GM18526 (cell line): Measurements from ENCODE around the gene CRX.

Source experiments
- POLR2A ChIP-seq: IDR thresholded peaks from 3 replicates; pipeline ENCODE4 v1.6.1; 2011; ENCODE audit not compliant: insufficient read length; ENCODE audit errors: extremely low read depth

The CRX gene

DNA sequence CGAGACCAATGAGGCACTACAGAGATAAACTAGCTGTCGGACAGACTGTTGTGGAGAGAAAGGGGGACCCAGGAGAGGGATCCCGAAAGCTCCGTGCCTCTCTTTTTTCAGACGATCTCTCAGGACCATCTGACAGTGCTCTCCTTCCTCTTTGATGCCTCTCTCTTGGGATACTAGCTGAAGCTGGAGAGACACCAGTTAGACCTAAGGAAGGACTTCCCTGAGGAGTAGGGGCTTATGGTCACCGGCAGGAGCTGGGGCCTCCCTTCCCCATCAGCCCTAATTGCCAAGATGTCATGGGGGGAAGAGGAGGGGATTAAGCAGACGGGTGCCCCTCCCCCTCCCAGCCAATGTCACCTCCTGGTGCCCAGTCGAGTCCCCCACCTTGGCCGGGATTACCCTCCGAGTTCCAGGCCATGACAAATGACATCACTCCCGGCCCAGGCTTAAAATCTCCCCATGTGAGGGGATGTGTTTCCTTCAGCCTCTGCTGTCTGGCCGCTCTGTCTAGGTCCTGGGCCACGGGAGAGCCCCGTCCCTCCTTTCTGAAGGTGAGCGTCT lies at the start of gene CRX:
Gene CRX, plus strand, starts transcription at position 478 of the 561 bp plus-strand sequence. CDS start 12,507 bp downstream, outside the sequence.
- no peak for TF ChIP-seq POLR2A

DNA sequence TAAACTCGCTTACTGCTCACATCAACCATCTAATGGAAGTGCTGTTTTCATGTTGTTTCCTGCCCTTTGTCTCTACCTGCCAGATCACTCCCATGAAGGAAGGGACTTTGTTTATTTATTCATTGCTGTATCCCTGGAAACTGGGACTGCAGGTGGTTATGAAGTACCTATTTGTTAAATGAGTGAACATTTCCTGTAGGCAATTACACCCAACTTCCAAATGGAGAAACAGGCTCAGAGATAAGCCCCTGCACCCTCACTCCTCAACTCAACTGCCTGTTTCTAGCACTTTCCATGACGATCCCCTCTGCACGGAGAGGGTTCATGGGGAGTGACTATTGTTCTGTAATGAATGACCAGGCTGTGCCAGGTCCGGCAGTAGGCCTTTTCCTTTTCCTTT lies 45.2 kb upstream of the CRX start:
- TF ChIP-seq POLR2A, result no peak

DNA sequence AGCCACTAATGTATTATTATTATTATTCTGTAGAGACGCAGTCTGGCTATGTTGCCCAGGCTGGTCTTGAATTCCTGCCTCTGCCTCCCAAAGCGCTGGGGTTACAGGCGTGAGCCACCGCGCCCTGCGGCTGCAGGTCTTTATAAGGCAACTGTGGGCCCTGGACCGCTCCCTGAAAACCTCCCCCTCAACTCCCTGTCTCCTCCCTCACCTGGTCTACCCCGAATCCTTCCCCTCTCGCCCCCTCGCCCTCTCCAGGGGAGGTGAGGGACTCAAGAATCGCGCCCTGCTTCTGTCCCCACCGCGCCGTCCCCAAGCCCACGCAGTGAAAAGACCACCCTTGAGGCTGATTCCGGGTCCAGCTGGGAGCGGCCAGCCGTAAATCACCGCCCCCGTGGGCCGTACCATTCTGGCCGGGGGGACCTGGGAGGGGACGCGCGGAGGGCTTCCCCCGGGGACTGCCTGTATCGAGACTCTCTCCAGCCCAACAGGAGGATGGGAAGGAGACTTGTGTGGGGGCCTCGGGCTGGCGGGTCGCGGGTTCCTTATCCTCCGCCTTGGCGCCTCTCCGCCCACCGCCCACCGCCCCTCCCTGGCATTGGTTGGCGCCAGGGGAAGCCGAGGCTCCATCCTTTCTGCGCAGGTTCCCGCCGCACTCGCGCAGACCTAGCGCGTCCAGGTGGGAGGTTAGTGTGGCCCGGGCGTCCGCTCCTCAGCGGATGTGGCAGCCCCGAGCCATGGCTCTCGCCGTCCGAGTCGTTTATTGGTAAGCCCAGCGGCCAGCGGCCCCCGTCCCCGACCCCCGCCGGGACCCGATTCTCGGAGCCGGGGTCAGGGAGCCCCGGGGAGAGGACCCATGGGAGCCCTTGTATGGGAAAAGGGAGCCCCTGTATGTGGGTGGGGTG lies 43.4 kb upstream of the CRX start, which contains the start of gene SELENOW:
Gene SELENOW, plus strand, starts transcription at position 655 of the 905 bp plus-strand sequence. Its CDS starts 83 bp downstream, at position 738.
- TF ChIP-seq POLR2A, result peak; percentile 97

DNA sequence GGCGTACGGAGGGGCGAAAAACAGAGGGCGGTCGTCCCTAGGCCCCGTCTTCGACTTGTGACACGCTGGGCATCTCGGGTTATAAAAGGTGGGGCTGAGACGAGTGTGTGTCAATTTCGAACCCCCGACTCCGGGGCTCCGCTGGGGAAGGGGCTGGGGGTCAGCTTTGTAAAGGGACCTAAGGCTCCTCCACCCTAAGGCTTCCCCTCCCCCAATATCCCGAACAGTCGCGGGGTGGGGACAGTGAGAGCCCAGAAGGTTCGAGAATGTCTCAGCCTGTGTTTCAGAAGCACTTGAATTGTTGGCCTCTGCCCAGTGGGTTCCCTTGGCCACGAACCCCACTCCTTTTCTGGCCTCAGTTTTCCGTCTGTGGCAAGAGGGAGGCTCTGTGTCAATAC lies 42.8 kb upstream of the CRX start:
- no peak for TF ChIP-seq POLR2A

DNA sequence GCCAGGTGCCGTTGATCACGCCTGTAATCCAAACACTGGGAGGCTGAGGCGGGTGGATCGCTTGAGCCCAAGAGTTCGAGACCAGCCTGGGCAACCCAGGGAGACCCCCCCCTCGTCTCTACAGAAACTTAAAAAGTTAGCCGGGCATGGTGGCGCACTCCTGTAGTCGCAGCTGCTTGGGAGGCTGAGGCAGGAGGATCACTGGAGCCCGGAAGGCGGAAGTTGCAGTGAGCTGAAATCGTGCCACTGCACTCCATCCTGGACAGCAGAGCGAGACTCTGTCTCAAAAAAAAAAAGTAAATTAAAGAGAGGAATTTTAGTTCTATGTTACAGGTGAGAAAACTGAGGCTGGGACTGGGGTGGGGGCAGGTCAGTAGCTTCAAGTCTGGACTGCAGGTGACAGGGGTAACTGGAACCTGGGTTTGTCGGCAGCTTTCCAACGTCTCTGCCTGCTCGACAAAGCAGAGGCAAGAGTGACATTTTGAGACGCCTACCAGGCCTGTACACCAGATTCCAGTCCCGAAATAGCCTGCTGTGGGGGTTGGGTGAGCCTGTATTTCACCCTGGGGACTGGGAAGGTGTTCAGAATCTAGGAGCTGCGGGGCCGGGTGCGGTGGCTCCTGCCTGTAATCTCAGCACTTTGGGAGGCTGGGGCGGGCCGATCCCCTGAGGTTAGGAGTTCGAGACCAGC lies 42.1 kb upstream of the CRX start:
- TF ChIP-seq POLR2A, result no peak

DNA sequence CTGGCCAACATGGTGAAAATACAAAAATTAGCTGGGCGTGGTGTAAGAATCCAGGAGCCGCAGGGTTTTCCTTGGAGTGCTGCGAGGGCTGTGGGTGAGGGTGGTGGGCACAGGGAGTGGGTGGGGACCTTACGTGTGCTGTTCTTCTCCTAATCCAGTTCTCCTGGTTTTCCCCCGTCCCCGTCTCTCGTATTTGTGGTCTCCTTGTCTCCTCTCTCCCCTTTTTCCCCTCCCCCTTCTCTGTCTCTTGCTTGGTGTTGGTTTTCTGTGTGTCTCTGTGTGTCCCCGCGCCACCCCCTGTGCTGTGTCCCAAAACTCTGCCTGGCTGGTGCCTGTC lies 41.6 kb upstream of the CRX start:
- TF ChIP-seq POLR2A, result no peak

DNA sequence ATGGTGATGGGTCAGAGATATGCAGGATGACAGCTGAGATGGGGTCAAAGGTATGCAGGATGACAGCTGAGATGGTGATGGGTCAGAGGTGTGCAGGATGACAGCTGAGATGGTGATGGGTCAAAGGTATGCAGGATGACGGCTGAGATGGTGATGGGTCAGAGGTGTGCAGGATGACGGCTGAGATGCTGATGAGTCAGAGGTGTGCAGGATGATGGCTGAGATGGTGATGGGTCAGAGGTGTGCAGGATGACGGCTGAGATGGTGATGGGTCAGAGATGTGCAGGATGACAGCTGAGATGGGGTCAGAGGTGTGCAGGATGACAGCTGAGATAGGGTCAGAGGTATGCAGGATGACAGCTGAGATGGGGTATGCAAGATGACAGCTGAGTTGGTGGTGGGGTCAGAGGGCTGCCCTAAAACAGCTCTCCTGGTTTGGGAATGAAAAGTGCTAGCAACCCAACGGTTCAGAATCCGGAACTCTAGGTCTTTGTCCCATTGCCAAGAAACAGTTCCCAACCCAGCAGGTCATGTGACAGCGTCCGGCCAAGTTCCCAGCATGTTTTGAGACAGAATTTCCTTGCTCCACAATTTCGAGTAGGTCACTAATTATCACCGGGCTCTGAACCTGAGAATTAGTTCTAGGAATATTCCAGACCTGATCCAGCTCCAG lies 40.0 kb upstream of the CRX start:
- no peak for TF ChIP-seq POLR2A

DNA sequence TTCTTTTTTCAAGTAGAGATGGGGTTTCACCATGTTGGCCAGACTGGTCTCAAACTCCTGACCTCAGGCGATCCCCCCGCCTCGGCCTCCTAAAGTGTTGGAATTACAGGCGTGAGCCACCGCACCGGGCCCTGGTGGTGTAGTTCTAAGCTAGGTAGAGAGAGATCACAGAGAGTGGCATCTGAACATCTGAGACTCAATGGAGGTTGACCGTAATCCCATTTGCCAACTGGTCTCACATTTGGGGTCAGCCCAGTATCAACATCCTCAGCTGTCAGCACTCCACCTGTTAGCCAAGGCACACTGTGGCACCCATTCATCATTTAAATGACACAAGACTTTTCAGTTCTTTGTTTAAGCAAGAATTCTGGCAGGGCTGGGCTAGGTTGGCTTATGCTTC lies 35.2 kb upstream of the CRX start:
- TF ChIP-seq POLR2A, result no peak

DNA sequence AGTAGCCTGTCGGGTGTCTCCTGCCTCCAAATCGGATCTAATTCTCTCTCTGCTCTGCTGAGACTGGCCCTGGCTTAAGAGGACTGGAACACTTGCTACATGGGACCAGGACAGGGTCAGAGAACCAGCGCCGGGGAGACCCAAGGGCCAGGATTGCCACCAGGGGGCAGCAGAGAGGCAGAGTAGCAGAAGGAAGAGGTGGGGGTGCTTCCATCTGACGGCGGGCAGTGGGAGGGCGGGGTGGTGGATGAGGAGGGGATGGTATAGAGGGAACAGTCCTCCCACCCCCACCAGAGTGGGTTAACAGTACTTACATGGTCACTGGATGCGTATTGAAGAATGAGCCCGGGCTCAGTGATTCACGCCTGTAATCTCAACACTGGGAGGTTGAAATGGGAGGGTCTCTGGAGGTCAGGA lies 31.3 kb upstream of the CRX start:
- no peak for TF ChIP-seq POLR2A

DNA sequence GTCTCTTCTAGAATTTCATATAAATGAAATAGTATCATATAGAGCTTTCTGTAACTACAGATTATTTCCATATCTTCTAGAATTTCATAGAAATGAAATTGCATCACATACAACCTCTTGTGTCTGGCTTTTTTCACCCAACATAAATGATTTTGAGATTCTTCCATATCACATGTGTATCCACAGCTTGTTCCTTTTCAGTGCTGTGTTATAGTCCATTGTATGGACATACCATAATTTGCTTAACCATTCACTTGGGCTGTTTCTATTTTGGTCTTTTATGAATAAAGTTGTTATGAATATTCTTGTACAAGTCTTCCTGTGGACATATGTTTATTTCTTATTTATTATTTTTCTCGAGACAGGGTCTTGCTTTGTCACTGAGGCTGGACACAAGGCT lies 29.1 kb upstream of the CRX start:
- TF ChIP-seq POLR2A, result no peak

DNA sequence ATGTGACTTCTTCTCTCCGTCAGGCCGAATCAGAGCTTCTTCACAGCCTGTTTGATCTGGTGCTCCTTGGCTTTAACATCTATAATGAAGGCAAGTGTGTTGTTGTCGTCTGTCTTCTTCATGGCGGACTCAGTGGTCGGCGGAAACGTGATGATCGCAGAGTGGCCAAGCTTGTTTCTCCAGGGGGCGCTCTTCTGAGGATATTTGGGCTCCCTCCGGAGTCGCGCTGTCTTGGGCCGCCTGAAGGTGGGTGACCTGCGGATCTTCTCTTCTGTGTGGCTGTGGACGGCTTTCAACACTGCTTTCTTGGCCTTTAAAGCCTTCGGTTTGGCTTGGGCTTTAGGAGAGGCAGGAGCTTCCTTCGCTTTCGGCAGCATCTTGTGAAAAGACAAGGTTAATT lies 27.2 kb upstream of the CRX start:
- no peak for TF ChIP-seq POLR2A

DNA sequence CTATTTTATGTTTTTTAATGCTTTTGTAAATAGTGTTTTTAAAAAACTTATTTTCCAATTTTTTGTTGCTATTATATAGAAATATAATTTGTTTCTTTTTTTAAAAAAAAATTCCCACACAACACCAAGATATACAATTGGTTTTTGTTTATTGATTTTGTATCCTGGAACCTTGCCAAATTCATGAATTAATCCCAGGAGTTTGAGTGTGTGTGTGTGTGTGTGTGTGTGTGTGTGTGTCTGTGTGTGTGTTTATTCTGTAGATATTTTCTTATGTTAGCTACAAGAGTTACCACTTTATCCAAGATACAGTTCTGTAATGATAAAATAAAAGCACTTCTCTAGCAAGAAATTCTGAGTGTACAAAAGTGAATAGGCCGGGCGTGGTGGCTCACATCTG lies 25.0 kb upstream of the CRX start:
- no peak for TF ChIP-seq POLR2A

DNA sequence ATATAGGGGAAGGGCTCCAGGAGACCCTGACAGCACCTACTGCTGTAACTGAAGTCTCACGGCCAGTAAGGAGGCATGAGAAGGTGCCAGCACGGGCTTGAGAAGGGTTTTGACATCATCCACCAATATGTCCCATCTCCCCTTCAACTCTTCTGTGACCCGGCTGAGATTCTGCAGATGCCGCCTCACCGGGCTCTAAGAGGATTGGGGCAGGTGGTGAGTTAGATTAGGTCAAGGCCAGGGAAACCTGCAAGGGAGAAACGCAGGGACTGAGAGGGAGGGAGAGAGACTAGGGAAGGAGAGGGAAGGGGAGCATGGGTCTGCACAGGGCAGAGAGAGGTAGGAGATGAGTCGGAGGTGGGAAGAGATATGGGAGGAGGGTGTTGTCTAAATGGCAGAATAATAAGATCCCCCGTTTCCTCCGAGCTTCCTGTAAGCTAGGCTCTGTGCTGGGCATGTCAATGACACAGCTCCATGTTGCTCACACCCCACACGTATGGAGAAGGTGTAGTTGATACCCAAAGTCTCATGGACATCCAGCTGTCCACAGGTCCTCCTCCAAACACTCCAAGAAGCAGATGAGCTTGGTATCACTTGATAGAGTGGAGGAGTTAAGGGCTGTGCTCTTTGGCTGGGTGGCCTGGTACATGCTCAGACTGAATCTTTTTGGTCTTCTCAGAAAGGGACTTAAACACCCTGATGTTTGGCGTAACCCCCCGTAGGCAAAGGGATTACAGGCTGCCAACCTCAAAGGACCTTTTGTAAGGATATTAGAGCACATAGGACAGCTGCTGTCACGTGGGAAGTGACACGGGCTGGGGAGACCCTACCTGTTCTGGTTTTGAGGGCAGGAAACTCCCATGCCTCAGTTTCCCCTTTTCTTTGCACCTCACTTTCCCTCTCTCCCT lies 23.5 kb upstream of the CRX start:
- no peak for TF ChIP-seq POLR2A

DNA sequence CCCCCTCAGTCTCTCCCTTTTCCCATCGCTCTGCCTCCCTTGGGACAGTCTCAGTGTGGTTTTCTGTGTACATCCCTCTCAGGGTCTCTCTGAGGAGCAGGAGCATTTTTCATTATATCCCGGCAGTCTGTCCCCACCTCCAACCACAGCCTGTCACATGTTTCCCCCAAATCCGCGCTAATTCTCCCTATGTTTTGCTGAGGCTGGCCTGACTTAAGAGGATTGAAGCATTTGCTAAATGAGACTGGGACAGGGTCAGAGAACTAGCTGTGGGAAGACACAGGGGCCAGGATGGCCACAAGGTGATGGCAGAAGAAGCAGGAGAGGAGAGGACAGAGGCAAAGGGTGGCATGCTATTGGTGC lies 22.9 kb upstream of the CRX start:
- no peak for TF ChIP-seq POLR2A

DNA sequence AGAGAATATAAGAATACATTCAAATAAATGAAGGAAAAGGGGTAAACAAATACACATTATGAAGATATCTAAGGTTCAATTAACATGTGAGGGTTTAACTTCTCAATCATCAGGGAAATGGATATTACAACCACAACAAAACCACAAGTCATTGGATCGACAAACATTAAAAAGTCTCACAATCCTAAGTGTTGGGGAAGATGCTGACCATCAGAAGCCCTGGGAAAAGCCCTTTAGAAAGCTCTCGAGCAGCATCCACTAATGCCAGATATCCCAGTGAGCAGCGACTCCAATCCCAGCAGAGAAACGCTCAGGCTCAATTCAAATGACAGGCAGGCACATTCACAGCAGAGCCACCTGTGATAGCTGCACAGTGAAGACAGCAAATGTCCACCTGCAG lies 20.5 kb upstream of the CRX start:
- no peak for TF ChIP-seq POLR2A
